Measurements from ENCODE around the gene YY1. TPM values are rescaled to one million over a fixed set of nuclear protein-coding genes. Genes with fewer than 3 reads are reported as not detected.
A peak's percentile ranks its signal among the peaks of the same experiment; 100 is the strongest.

YY1 gene
- polyA plus RNA-seq, 2 of the 4 experiments (the other 2 are of a cell fraction): 58.4 to 65.8 TPM

DNA sequence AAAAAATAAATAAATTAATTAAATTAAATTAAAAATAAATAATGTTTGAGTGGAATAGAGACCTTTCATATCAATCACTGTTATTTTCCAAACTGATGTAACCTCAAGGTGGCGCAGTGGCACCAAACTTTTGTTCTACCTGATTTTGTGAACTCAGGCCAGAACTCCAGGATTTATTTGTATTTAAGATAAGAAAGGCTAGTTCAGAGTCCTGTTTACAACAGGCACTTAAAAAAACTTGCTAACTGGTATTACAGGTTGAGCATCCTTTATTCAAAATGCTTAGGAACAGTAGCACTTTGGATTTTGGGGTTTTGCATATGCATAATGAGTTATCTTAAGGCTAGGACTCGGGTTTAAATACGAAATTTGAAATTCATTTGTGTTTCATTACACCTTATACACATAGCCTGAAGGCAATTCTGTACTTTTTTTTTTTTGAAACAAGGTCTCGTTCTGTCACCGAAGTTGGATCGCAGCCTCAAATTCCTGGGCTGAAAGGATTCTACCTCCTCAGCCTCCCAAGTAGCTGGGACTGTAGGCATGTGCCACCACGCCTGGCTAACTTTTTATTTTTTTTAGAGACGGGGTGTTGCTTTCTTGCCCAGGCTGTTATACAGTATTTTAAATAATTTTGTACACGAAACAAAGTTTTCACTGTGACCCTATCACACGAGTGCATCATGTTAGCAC, 32.4 kb downstream of the YY1 start:
- Histone ChIP-seq H3K27ac (no peak overlapping the region), H3K4me1 (0 out of 3 replicates have a peak, but pooled peaks cover 5% of the 10 kb centered on the region), H3K4me2 (no peak overlapping the region), H3K4me3 (no peak overlapping the region), H3K9me3 (no peaks in the 10 kb centered on the region)
- TF ChIP-seq MYC (IDR thresholded peaks at IDR 0.05; ENCODE audit: borderline replicate concordance, low read length): no peak
- TF ChIP-seq ZSCAN20 (CRISPR knock-in tag; IDR thresholded peaks at IDR 0.05): no peak
- TF ChIP-seq TP53 (CRISPR knock-in tag; IDR thresholded peaks at IDR 0.05): no peak
- TF ChIP-seq, protein P1, sequence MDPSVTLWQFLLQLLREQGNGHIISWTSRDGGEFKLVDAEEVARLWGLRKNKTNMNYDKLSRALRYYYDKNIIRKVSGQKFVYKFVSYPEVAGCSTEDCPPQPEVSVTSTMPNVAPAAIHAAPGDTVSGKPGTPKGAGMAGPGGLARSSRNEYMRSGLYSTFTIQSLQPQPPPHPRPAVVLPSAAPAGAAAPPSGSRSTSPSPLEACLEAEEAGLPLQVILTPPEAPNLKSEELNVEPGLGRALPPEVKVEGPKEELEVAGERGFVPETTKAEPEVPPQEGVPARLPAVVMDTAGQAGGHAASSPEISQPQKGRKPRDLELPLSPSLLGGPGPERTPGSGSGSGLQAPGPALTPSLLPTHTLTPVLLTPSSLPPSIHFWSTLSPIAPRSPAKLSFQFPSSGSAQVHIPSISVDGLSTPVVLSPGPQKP (IDR thresholded peaks at IDR 0.05; ENCODE audit: low read depth, low read length): no peak
- TF ChIP-seq RAD21 (conservative IDR thresholded peaks at IDR 0.05 in 1 of 2, IDR thresholded peaks at IDR 0.05 in 1 of 2): peak; percentile 32 to 34; a peak in 2 of 5 replicates
- TF ChIP-seq CBX8 (IDR thresholded peaks at IDR 0.05): no peak
- TF ChIP-seq, protein P2, sequence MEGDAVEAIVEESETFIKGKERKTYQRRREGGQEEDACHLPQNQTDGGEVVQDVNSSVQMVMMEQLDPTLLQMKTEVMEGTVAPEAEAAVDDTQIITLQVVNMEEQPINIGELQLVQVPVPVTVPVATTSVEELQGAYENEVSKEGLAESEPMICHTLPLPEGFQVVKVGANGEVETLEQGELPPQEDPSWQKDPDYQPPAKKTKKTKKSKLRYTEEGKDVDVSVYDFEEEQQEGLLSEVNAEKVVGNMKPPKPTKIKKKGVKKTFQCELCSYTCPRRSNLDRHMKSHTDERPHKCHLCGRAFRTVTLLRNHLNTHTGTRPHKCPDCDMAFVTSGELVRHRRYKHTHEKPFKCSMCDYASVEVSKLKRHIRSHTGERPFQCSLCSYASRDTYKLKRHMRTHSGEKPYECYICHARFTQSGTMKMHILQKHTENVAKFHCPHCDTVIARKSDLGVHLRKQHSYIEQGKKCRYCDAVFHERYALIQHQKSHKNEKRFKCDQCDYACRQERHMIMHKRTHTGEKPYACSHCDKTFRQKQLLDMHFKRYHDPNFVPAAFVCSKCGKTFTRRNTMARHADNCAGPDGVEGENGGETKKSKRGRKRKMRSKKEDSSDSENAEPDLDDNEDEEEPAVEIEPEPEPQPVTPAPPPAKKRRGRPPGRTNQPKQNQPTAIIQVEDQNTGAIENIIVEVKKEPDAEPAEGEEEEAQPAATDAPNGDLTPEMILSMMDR (IDR thresholded peaks at IDR 0.05): peak; percentile 55
- TF ChIP-seq EP300 (IDR thresholded peaks at IDR 0.05): no peak
- no peak for TF ChIP-seq SMC3 (IDR thresholded peaks at IDR 0.05)
- FAIRE-seq (no peak), DNase-seq (ENCODE audit: low read depth in 1 of 2, low spot score in 1 of 2) (peak in 1 of 2 experiments; percentile 39), ATAC-seq (peak in 1 of 2 experiments; percentile 43; a peak in 1 of 6 replicates)
- ChIA-PET POLR2A (no interaction called here), CTCF (interaction anchor here (0.6 to 9.6 kb wide), 5 partner anchors 8 to 82 kb away, joined by 3 to 83 read pairs (median 4); no protein-coding TSS in a partner anchor)
- WGBS (ENCODE audit: missing lambda C conversion rate): 85% methylated on average over 10 of the region's 10 CpGs

DNA sequence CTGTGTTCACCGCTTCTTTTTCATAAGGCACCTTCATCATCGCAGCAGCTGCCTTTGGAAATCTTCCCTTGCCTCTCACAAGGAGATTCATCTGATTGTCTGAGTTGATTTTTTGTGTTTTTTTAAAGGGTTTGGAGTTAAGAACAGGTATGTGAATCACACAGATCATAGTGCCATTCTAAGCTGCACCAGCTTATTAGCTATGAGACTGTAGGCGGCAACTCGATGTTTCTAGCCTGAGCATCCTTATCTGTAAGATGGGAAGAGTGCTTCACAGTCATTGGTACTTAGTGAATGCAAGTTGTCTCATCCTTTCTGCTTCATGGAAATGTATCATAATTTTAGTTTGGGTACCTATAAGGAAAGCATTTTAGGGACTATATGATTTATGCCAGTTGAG, 35.3 kb downstream of the YY1 start:
- TF ChIP-seq HEYL (CRISPR knock-in tag; IDR thresholded peaks at IDR 0.05) (no peak), GATA3 (IDR thresholded peaks at IDR 0.05; ENCODE audit: borderline replicate concordance) (no peak), RARB (CRISPR knock-in tag; IDR thresholded peaks at IDR 0.05) (no peak), RNF2 (IDR thresholded peaks at IDR 0.05; ENCODE audit: borderline replicate concordance, low read depth) (no peak), JUNB (IDR thresholded peaks at IDR 0.05) (no peak), RAD21 (conservative IDR thresholded peaks at IDR 0.05 in 1 of 2, IDR thresholded peaks at IDR 0.05 in 1 of 2) (no peak), CHD4 (IDR thresholded peaks at IDR 0.05; ENCODE audit: borderline replicate concordance) (no peak), HOXB13 (CRISPR knock-in tag; IDR thresholded peaks at IDR 0.05; ENCODE audit: low read depth) (no peak), SREBF2 (IDR thresholded peaks at IDR 0.05) (no peak), KDM5A (IDR thresholded peaks at IDR 0.05) (no peak), POLR2AphosphoS2 (conservative IDR thresholded peaks at IDR 0.05; ENCODE audit: low read length) (no peak), HDAC2 (IDR thresholded peaks at IDR 0.05) (no peak), NPAS2 (CRISPR knock-in tag; IDR thresholded peaks at IDR 0.05; ENCODE audit: borderline replicate concordance) (no peak), JUN (IDR thresholded peaks at IDR 0.05) (no peak)
- TF ChIP-seq, protein P3, sequence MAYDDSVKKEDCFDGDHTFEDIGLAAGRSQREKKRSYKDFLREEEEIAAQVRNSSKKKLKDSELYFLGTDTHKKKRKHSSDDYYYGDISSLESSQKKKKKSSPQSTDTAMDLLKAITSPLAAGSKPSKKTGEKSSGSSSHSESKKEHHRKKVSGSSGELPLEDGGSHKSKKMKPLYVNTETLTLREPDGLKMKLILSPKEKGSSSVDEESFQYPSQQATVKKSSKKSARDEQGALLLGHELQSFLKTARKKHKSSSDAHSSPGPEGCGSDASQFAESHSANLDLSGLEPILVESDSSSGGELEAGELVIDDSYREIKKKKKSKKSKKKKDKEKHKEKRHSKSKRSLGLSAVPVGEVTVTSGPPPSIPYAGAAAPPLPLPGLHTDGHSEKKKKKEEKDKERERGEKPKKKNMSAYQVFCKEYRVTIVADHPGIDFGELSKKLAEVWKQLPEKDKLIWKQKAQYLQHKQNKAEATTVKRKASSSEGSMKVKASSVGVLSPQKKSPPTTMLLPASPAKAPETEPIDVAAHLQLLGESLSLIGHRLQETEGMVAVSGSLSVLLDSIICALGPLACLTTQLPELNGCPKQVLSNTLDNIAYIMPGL (CRISPR knock-in tag; IDR thresholded peaks at IDR 0.05; ENCODE audit: borderline replicate concordance): no peak
- TF ChIP-seq, protein P4, sequence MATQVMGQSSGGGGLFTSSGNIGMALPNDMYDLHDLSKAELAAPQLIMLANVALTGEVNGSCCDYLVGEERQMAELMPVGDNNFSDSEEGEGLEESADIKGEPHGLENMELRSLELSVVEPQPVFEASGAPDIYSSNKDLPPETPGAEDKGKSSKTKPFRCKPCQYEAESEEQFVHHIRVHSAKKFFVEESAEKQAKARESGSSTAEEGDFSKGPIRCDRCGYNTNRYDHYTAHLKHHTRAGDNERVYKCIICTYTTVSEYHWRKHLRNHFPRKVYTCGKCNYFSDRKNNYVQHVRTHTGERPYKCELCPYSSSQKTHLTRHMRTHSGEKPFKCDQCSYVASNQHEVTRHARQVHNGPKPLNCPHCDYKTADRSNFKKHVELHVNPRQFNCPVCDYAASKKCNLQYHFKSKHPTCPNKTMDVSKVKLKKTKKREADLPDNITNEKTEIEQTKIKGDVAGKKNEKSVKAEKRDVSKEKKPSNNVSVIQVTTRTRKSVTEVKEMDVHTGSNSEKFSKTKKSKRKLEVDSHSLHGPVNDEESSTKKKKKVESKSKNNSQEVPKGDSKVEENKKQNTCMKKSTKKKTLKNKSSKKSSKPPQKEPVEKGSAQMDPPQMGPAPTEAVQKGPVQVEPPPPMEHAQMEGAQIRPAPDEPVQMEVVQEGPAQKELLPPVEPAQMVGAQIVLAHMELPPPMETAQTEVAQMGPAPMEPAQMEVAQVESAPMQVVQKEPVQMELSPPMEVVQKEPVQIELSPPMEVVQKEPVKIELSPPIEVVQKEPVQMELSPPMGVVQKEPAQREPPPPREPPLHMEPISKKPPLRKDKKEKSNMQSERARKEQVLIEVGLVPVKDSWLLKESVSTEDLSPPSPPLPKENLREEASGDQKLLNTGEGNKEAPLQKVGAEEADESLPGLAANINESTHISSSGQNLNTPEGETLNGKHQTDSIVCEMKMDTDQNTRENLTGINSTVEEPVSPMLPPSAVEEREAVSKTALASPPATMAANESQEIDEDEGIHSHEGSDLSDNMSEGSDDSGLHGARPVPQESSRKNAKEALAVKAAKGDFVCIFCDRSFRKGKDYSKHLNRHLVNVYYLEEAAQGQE (IDR thresholded peaks at IDR 0.05): no peak
- TF ChIP-seq, protein P2 (IDR thresholded peaks at IDR 0.05): no peak
- Histone ChIP-seq H3K4me3 (no peak overlapping the region), H3K9me3 (no peaks in the 10 kb centered on the region), H3K4me1 (0 out of 3 replicates have a peak, but pooled peaks cover 6% of the 10 kb centered on the region), H3K27ac (no peak overlapping the region), H3K4me2 (no peak overlapping the region)
- ATAC-seq (no peak), DNase-seq (ENCODE audit: low read depth in 1 of 2, low spot score in 1 of 2) (no peak), FAIRE-seq (no peak)
- WGBS (ENCODE audit: missing lambda C conversion rate): 95% methylated on average over 4 of the region's 4 CpGs
- POLR2A ChIA-PET: no interaction called here
- CTCF ChIA-PET: interaction anchor here (0.7 to 9.6 kb wide), 3 partner anchors 10 to 103 kb away, joined by 3 to 83 read pairs (median 3); no protein-coding TSS in a partner anchor

All from A549 (cell line).